Karpas-422 (cell line): ENCODE results near the gene SUPT5H. TPM values are rescaled to one million over a fixed set of nuclear protein-coding genes. Genes with fewer than 3 reads are reported as not detected.

Experiments
- DNase-seq: peaks from one replicate; pipeline ENCODE4 v3.0.0-alpha.2; 2015
- H2AFZ ChIP-seq: fragments of 200-600 bp; sonication (generic); 2 replicates; pipeline ENCODE4 v1.6.1; 2014; ENCODE audit warnings: antibody characterized with exemption, low read length, mixed read lengths
- H3K27ac ChIP-seq: fragments of 200-600 bp; sonication (generic); 2 replicates; pipeline ENCODE4 v1.5.1; 2014; ENCODE audit warnings: mild to moderate bottlenecking, low read length, moderate library complexity
- H3K27me3 ChIP-seq: fragments of 200-600 bp; sonication (generic); 2 replicates; pipeline ENCODE4 v1.6.1; 2014; ENCODE audit warnings: low read length, mixed read lengths
- H3K36me3 ChIP-seq: fragments of 200-600 bp; sonication (generic); 2 replicates; pipeline ENCODE4 v1.6.1; 2014; ENCODE audit warnings: low read length, mixed read lengths; ENCODE audit not compliant: insufficient read depth
- H3K4me1 ChIP-seq: fragments of 200-600 bp; sonication (generic); 2 replicates; pipeline ENCODE4 v1.6.1; 2014; ENCODE audit warnings: mild to moderate bottlenecking, low read length, mixed read lengths
- H3K4me2 ChIP-seq: fragments of 200-600 bp; sonication (generic); 2 replicates; pipeline ENCODE4 v1.6.1; 2014; ENCODE audit warnings: low read length, low read depth, mild to moderate bottlenecking; ENCODE audit not compliant: poor library complexity, severe bottlenecking
- H3K4me3 ChIP-seq: fragments of 200-600 bp; sonication (generic); 2 replicates; pipeline ENCODE4 v1.5.1; 2014; ENCODE audit warnings: mild to moderate bottlenecking, antibody characterized with exemption, low read length, mixed read lengths
- H3K79me2 ChIP-seq: fragments of 200-600 bp; sonication (generic); 2 replicates; pipeline ENCODE4 v1.6.1; 2014; ENCODE audit warnings: mild to moderate bottlenecking, low read length, mixed read lengths
- H3K9ac ChIP-seq: fragments of 200-600 bp; sonication (generic); 2 replicates; pipeline ENCODE4 v1.6.0; 2014; ENCODE audit warnings: low read length
- H3K9me2 ChIP-seq: fragments of 200-600 bp; sonication (generic), shearing (Covaris generic); replicated peaks from 2 replicates; pipeline ENCODE4 v1.6.0; 2014; ENCODE audit warnings: mild to moderate bottlenecking, low read length, moderate library complexity; ENCODE audit not compliant: insufficient read depth
- H3K9me3 ChIP-seq: fragments of 300-700, 200-600 bp; sonication (generic); 2 replicates; pipeline ENCODE4 v1.6.1; 2014; ENCODE audit warnings: low read length, mixed read lengths
- H4K20me1 ChIP-seq: fragments of 200-600 bp; sonication (generic); 2 replicates; pipeline ENCODE4 v1.6.1; 2014; ENCODE audit warnings: mild to moderate bottlenecking, antibody characterized with exemption, low read length, low read depth; ENCODE audit not compliant: insufficient read depth
- total RNA-seq: library from RNA; depleted of rRNA; stranded (reverse); fragments of >200 nt; shearing (Covaris generic); gene quantifications from 2 replicates; pipeline ENCODE4 v1.2.3, GENCODE V29; 2014; ENCODE audit warnings: low replicate concordance; rRNA removed

The SUPT5H gene
- total RNA-seq: 55.3 and 66.3 TPM in 2 replicates

- no peaks in the 10 kb centered on the region for H3K27me3 ChIP-seq
- peaks cover 7% of the 10 kb centered on the region; the same call in 1 of the 2 replicates for H4K20me1 ChIP-seq
- peaks cover 52% of the 10 kb centered on the region for H3K4me1 ChIP-seq
- H3K79me2 ChIP-seq: peaks cover 58% of the 10 kb centered on the region
- peak within 1 kb of the TSS; percentile 100 for H3K4me3 ChIP-seq
- H3K9ac ChIP-seq: peak within 1 kb of the TSS; percentile 100
- peak within 1 kb of the TSS; percentile 76; the same call in 1 of the 2 replicates for H2AFZ ChIP-seq
- H3K4me2 ChIP-seq: peak within 1 kb of the TSS; percentile 99
- peak; percentile 100 for DNase-seq
- no peaks in the 10 kb centered on the region for H3K9me3 ChIP-seq
- peak within 1 kb of the TSS; percentile 84 for H3K27ac ChIP-seq
- peaks cover 5% of the 10 kb centered on the region; the same call in 1 of the 2 replicates for H3K36me3 ChIP-seq
- no peaks in the 10 kb centered on the region for H3K9me2 ChIP-seq
Measured at GRCh38 chr19:39445196-39446111, at the start of gene SUPT5H. Gene SUPT5H (plus strand): TSS chr19:39445582. CDS start chr19:39445891, 309 bp downstream.

GRCh38 chr19:39397360-39398296, 47.8 kb upstream of the SUPT5H start:
- Histone ChIP-seq H3K9me3 (no peaks in the 10 kb centered on the region), H4K20me1 (no peaks in the 10 kb centered on the region), H2AFZ (no peak overlapping the region), H3K4me2 (no peak overlapping the region), H3K79me2 (peaks cover 7% of the 10 kb centered on the region; the same call in 1 of the 2 replicates), H3K27ac (no peak overlapping the region), H3K36me3 (peaks cover 8% of the 10 kb centered on the region; the same call in 1 of the 2 replicates), H3K27me3 (no peaks in the 10 kb centered on the region), H3K9me2 (no peaks in the 10 kb centered on the region), H3K4me1 (peaks cover 31% of the 10 kb centered on the region), H3K9ac (peak overlapping the region; percentile 9), H3K4me3 (no peak overlapping the region)
- DNase-seq: peak; percentile 95

GRCh38 chr19:39398297-39398864, 47.0 kb upstream of the SUPT5H start:
- H3K79me2 ChIP-seq: peaks cover 4% of the 10 kb centered on the region; the same call in 1 of the 2 replicates
- no peak overlapping the region for H3K27ac ChIP-seq
- H4K20me1 ChIP-seq: no peaks in the 10 kb centered on the region
- H2AFZ ChIP-seq: no peak overlapping the region
- H3K9me2 ChIP-seq: no peaks in the 10 kb centered on the region
- DNase-seq: no peak
- H3K9me3 ChIP-seq: no peaks in the 10 kb centered on the region
- no peak overlapping the region for H3K4me3 ChIP-seq
- H3K4me2 ChIP-seq: no peak overlapping the region
- no peaks in the 10 kb centered on the region for H3K27me3 ChIP-seq
- H3K9ac ChIP-seq: peak overlapping the region; percentile 9; the same call in 1 of the 2 replicates
- H3K4me1 ChIP-seq: peaks cover 38% of the 10 kb centered on the region
- H3K36me3 ChIP-seq: peaks cover 7% of the 10 kb centered on the region; the same call in 1 of the 2 replicates

GRCh38 chr19:39399668-39400050, 45.7 kb upstream of the SUPT5H start:
- no peak overlapping the region for H3K9ac ChIP-seq
- no peak overlapping the region for H3K4me3 ChIP-seq
- no peaks in the 10 kb centered on the region for H3K79me2 ChIP-seq
- no peaks in the 10 kb centered on the region for H3K9me3 ChIP-seq
- no peak overlapping the region for H3K27ac ChIP-seq
- DNase-seq: no peak
- no peaks in the 10 kb centered on the region for H4K20me1 ChIP-seq
- no peak overlapping the region for H2AFZ ChIP-seq
- H3K27me3 ChIP-seq: no peaks in the 10 kb centered on the region; the same call in 1 of the 2 replicates
- peaks cover 44% of the 10 kb centered on the region for H3K4me1 ChIP-seq
- H3K4me2 ChIP-seq: no peak overlapping the region
- H3K9me2 ChIP-seq: no peaks in the 10 kb centered on the region
- no peaks in the 10 kb centered on the region for H3K36me3 ChIP-seq

GRCh38 chr19:39400061-39400460, 45.3 kb upstream of the SUPT5H start:
- Histone ChIP-seq H3K9me3 (no peaks in the 10 kb centered on the region), H3K4me3 (no peak overlapping the region), H3K27ac (no peak overlapping the region), H2AFZ (no peak overlapping the region), H3K27me3 (no peaks in the 10 kb centered on the region; the same call in 1 of the 2 replicates), H3K4me2 (no peak overlapping the region), H3K79me2 (no peaks in the 10 kb centered on the region), H3K9ac (no peak overlapping the region), H3K4me1 (peaks cover 44% of the 10 kb centered on the region), H3K9me2 (no peaks in the 10 kb centered on the region), H3K36me3 (no peaks in the 10 kb centered on the region), H4K20me1 (no peaks in the 10 kb centered on the region)
- no peak for DNase-seq

- H3K4me2 ChIP-seq: peak overlapping the region; percentile 74
- DNase-seq: peak; percentile 59
Measured at GRCh38 chr19:39401070-39401548, 44.3 kb upstream of the SUPT5H start.

GRCh38 chr19:39401549-39402345, 43.6 kb upstream of the SUPT5H start:
- Histone ChIP-seq H2AFZ (peak overlapping the region; percentile 34; the same call in 1 of the 2 replicates), H3K4me2 (peak overlapping the region; percentile 74), H3K79me2 (no peaks in the 10 kb centered on the region), H3K36me3 (no peaks in the 10 kb centered on the region), H3K4me1 (peaks cover 57% of the 10 kb centered on the region), H3K9ac (peak overlapping the region; percentile 67), H3K27ac (peak overlapping the region; percentile 7; the same call in 1 of the 2 replicates), H3K9me3 (no peaks in the 10 kb centered on the region), H3K9me2 (no peaks in the 10 kb centered on the region), H3K27me3 (no peaks in the 10 kb centered on the region; the same call in 1 of the 2 replicates), H4K20me1 (no peaks in the 10 kb centered on the region), H3K4me3 (peak overlapping the region; percentile 63)
- peak; percentile 60 for DNase-seq

More at GRCh38 chr19:39401070-39401548, 44.3 kb upstream of the SUPT5H start:
- Histone ChIP-seq H2AFZ (no peak overlapping the region), H3K79me2 (no peaks in the 10 kb centered on the region), H3K9me3 (no peaks in the 10 kb centered on the region), H4K20me1 (no peaks in the 10 kb centered on the region), H3K9me2 (no peaks in the 10 kb centered on the region), H3K9ac (peak overlapping the region; percentile 67), H3K36me3 (no peaks in the 10 kb centered on the region), H3K27me3 (no peaks in the 10 kb centered on the region; the same call in 1 of the 2 replicates), H3K4me1 (peaks cover 54% of the 10 kb centered on the region), H3K4me3 (no peak overlapping the region; the same call in 1 of the 2 replicates), H3K27ac (peak overlapping the region; percentile 7; the same call in 1 of the 2 replicates)
